CD4-positive, alpha-beta T cell treated with Interleukin-6 at 100 ng/mL for 8 hours (primary cell): ENCODE measurements around the gene SEMA3A.

ENCODE experiments used
- DNase-seq: peaks from one replicate; pipeline ENCODE4 v3.0.0-alpha.2; 2020; ENCODE audit warnings: mixed read lengths, low spot score

SEMA3A gene

DNA sequence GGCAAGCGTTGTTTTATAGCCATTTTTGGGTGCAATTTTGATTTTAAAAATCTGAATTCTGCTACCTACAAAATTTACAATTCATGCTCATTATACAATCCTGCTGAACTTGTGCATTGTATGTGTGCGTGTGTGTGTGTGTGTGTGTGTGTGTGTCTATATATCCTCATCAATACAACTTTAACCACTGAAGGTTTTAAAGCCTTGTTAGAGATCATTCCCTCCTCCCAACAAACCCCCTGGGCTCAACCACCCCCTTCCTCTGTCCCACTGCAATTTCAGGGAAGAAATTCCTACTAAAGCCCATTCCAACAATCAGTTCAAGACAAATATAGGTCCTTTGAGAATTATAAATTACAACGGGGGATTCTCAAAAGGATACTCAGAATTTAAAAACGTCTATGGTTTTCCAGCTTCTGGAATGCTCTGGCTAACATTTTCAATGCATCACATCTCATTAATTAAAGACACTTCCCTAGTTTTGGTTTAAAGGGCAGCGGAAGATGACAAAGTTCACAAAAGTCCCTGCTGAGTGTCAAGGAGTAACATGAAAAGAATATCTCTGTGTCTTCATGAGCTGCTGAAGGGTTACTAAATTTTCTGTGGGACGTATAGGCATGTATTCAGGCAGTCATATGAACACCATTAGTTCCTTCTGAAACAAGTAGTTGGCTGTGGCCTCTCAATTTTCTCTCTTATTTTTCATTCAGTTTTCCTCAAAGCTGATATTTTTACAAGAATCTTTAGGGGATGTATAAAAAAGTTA is 889 bp upstream of the SEMA3A start:
- DNase-seq, result no peak

GRCh38 chr7:84193747-84194146 is 842 bp downstream of the SEMA3A start:
- no peak for DNase-seq

- no peak for DNase-seq
Observed at GRCh38 chr7:84191842-84192241, 2.7 kb downstream of the SEMA3A start.

DNA sequence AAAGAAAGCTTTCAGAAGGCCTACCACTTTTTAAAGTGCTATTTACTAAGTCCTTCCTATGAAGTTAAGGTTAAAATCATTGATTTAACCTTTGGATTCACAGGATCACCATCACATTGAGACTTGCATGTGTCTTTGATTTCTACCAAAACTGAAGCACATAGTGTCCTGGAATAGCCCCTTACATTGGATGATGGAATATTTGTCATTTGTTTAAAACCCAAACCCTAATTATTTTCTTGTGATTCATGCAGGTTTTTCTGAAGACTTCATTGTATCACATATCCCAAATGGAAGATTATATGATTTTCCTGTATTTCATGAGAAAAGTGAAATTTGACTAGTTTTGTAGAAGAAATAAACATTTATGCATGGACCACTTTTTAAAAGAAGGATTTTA is 3.3 kb downstream of the SEMA3A start:
- no peak for DNase-seq

DNA sequence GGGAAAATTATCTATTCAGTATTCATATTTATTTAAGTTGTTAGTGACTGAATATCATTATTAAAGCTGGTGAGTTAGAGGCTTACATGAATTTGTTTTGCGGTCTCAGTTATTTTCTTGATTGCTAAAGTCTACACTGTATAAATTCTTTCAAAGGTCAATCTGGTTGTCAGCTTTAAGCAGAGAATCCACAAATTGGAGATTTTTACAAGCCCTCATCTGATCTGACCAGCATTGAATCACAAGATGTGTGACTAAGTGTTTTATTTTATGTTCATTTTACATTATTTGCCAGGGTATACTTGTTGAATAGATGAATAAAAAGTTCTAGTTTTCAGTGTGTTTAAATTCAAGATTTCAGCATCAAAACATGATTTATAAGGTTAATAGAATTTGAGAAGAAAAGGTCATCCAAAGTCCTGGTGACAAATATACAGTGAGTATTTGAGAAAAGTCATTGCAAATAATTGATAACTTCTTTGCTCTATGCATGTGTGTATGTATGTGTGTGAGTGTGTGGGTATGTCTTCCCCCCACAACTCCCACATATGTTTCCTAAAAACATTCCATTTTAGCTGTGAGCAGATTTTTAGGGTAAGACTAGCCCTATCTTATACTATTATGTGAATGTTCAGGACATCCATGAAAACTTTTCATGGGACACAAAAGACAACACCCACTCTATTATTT is 4.4 kb downstream of the SEMA3A start:
- no peak for DNase-seq

DNA sequence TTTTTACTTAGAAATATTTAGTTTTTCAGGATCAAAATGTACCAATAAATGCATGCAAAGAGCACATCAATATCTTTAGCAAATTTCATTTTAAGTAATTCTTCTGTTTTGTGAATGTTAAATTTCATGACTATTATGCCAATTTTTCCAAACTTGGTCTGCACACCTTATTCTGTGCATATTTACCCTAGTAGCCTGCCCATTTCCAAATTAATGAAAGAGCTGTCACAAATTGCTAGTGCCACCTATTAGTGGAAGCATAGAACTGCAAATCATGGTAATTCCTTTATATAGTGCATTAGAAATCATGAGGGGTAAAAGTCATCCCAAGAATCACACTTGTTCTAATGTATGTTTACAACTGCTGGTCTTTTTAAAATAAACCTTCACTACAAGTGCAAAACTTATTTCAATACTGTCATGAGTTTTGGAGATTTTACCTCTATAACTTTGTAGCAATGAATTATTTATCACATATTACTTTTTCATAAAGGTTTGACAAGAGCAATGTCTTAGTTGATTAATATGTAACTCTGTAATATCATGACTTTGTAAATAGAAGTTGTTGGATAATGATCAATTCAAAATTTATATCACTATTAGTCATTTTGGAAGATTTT is 5.7 kb downstream of the SEMA3A start:
- DNase-seq, result no peak

- DNase-seq, result no peak
Observed at GRCh38 chr7:84187813-84188510, 6.6 kb downstream of the SEMA3A start.

DNA sequence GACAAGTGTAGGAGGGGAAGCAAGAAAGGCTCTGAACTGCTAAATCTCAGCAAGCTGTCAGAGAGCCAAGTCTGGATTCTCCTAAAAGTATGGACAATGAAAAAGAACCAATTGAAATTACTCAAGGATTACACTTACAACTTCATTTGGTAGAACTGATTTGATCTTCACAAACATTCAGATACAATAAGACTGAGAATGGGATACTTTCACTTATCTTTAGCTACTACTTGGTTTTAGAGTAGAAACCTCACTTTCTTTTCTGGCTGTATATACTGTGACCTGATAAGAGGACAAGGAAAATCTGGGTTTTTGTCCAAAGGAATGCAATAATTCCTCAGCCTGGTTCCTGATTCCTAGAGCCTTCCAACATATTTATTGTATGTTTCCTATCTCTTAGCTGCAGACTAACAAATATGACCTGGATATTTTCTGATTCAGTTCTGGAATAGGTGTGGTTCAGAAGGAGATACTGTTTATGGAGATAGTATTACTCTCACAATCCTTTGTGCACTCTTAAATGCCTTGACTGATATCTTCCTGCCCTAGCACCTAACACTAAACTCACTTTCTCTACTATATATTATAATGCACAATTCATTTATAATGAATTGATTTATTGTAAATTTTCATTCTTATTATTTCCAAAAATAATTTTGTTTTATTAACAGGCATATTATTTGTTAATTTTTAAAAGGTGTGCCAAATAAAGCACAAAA is 7.3 kb downstream of the SEMA3A start:
- no peak for DNase-seq

DNA sequence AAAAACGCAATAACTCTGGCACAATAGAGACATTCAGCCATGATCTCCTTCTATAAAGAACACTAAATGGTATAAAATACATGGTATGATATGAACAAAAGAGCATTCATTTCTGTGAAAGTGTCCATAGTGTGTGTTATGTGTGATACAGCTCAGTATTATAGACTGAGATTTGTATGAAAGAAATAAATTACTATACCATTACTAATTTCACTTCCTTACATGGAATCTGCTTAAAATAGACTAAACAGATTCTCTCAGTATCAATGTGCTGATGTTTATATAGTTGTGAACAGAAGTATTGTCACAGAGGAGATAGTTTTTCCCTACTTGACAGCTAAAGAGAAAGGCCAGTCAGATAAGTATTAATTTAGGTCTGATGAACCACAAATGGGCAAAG is 10.8 kb downstream of the SEMA3A start:
- no peak for DNase-seq

GRCh38 chr7:84182301-84182700 is 12.3 kb downstream of the SEMA3A start:
- DNase-seq, result no peak

DNA sequence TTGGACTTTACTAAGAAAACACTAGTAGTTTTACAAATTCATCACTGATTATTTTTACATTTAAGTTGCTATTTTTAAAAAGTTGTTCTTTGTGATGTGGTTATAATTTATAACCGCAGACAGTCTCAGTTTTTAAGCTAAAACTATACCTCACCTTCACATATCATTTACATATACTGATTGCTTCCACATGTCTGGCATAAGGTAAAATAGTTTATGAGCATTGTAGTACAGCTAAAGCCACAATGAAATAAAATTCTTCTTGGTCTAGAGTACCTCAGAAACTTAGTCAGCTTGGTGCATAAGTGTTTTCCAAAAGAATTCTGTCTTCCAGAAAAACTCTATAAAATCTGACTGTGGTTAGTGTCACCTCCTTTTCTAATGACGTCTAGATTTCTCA is 13.0 kb downstream of the SEMA3A start:
- DNase-seq, result no peak

- no peak for DNase-seq
Observed at GRCh38 chr7:84177758-84178412, 16.7 kb downstream of the SEMA3A start.

DNA sequence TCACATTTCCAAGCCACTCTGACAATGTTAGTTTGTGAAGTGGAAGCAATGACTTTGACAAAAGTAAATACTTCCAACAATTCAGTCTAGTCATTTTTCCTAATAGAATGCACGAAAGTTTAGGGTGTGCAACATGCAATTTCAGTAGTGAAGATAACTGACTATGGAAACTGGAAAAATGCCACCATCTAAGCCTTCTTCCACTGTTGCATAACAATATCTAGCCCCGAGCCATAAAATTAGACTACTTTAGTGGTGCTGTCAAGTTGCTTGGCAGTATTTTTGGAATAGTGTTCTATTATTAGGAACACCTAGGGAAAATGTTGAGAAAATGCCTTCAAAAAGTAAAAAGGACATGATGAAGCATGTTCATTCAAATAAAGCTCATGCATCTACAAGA is 17.9 kb downstream of the SEMA3A start:
- no peak for DNase-seq

DNA sequence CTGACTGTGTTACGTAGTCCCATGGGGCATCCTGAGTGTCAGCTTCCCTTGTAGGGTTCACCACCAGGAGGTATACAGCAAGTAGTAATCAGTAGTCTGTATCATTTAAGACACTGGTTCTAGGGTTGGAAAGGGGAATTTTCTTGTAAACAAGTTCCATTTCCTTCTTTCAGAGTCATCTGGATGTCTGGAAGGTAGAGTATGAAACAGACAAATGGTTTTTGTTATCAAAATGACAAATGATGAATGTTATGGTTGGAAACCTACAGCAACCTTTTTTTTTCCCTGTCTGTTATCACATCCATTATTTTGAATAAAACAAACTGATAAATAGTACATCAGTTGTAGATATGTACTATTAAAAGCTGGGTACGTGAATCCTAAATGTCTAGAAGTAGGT is 19.1 kb downstream of the SEMA3A start:
- DNase-seq, result no peak

DNA sequence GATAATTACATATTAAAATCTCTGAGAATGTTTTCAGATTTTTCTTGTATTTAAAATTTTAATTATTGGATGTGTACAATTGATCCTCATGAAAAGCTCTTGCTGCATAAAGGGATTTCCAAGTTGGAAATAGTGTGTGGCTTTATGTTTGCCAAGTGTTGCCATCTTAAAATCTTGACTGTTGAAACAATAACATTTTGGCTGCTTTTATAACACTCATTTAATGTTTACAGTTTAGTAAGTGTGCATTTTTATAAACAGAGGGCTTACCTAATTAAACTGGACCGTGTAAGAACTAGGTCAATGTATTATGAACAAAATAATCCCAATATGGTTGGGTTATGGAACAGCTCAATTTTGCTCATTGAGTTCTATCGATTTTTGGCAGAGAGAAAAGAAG is 23.9 kb downstream of the SEMA3A start:
- no peak for DNase-seq

DNA sequence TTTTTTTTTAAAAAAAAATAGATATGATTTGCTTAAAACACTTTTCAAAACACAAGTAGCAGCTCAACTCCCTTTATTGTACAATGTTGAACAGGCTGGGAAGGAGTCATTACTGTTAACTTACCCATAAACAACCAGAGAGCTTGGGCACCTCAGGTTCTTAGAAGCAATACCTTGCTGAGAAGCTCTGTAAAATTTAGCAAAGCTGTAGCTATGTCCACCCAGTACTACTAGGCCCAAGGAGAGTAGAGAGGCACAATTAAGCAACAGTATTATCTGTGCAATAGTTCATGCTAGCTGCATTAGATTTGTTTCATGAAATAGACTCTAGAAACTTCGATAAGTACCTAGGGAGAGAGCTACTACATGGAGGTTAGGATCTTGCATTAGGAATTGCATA is 32.0 kb downstream of the SEMA3A start:
- no peak for DNase-seq

GRCh38 chr7:84162125-84162524 is 32.5 kb downstream of the SEMA3A start:
- DNase-seq, result no peak

- DNase-seq, result no peak
Observed at GRCh38 chr7:84161398-84161797, 33.2 kb downstream of the SEMA3A start.

DNA sequence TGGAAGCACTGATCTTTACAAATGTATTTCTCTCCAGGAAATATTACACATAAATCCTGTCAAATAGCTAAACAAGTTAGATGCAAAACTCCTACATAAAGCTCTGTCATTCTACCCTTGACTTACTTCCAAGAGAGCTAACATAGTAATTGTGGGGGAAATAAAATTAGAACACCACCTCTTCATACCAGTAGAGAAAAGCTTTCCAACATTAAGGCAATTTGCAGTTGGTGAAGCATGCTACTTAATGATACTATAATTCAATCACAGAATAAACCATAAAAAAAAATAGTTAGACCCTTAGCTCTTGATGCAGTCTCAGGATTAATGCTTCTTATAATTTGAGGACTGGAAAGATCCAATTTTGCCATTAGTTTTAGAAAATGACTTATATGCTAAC is 35.2 kb downstream of the SEMA3A start:
- DNase-seq, result no peak

- DNase-seq, result no peak
Observed at GRCh38 chr7:84157171-84157570, 37.4 kb downstream of the SEMA3A start.

- no peak for DNase-seq
Observed at GRCh38 chr7:84154991-84155781, 39.4 kb downstream of the SEMA3A start.
